Measurements from ENCODE around the gene CCDC124.

- TF ChIP-seq CTCF (IDR thresholded peaks at IDR 0.05) (no peak), POLR2A (IDR thresholded peaks at IDR 0.05) (no peak)
These were observed 18.6 kb downstream of the CCDC124 start for GRCh38 chr19:17951157-17951989.

Data from right lobe of liver (tissue), 4 donors.